HG02885 (cell line): ENCODE results near the gene RBM17.
"Not testable (repeated sequence)": the region's sequence is repeated elsewhere in the genome, so short reads cannot be mapped to it uniquely, and the experiment has no call there.

Experiments used
- ATAC-seq: cut with Tn5 transposase; IDR thresholded peaks from one replicate; pipeline ENCODE4 v1.9.1; 2021; ENCODE audit warnings: mild to moderate bottlenecking; ENCODE audit not compliant: unreplicated experiment, poor library complexity

Gene RBM17

GRCh38 chr10:6108631-6109443 lies 20.0 kb downstream of the RBM17 start:
- no peak for ATAC-seq

GRCh38 chr10:6109444-6109775 lies 20.6 kb downstream of the RBM17 start:
- ATAC-seq: no peak

GRCh38 chr10:6110136-6110535 lies 21.3 kb downstream of the RBM17 start:
- ATAC-seq: no peak

GRCh38 chr10:6112893-6113292 lies 24.1 kb downstream of the RBM17 start:
- ATAC-seq: no peak

- ATAC-seq: no peak
Measured at GRCh38 chr10:6114299-6114698, 25.5 kb downstream of the RBM17 start.

GRCh38 chr10:6114805-6115341 lies 26.0 kb downstream of the RBM17 start:
- ATAC-seq: no peak

GRCh38 chr10:6115411-6115810 lies 26.6 kb downstream of the RBM17 start:
- no peak for ATAC-seq

GRCh38 chr10:6115824-6116350 lies 27.1 kb downstream of the RBM17 start:
- ATAC-seq: no peak

- ATAC-seq: no peak
Measured at GRCh38 chr10:6116806-6117205, 28.0 kb downstream of the RBM17 start.

- no peak for ATAC-seq
Measured at GRCh38 chr10:6117711-6118110, 28.9 kb downstream of the RBM17 start.

- no peak for ATAC-seq
Measured at GRCh38 chr10:6119423-6119822, 30.6 kb downstream of the RBM17 start.

GRCh38 chr10:6119962-6120361 lies 31.1 kb downstream of the RBM17 start:
- ATAC-seq: no peak

- no peak for ATAC-seq
Measured at GRCh38 chr10:6120691-6121090, 31.9 kb downstream of the RBM17 start.

- no peak for ATAC-seq
Measured at GRCh38 chr10:6121146-6121545, 32.3 kb downstream of the RBM17 start.

GRCh38 chr10:6123532-6123931 lies 34.7 kb downstream of the RBM17 start:
- ATAC-seq: peak; percentile 52

GRCh38 chr10:6124666-6125065 lies 35.8 kb downstream of the RBM17 start:
- ATAC-seq: no peak

- ATAC-seq: not testable (repeated sequence)
Measured at GRCh38 chr10:6127461-6127860, 38.6 kb downstream of the RBM17 start.

GRCh38 chr10:6128087-6128486 lies 39.3 kb downstream of the RBM17 start:
- ATAC-seq: no peak

GRCh38 chr10:6128591-6129251 lies 39.9 kb downstream of the RBM17 start:
- ATAC-seq: no peak

- no peak for ATAC-seq
Measured at GRCh38 chr10:6130848-6131470, 42.1 kb downstream of the RBM17 start.
